Measurements from ENCODE around the gene BNC2.

DNA sequence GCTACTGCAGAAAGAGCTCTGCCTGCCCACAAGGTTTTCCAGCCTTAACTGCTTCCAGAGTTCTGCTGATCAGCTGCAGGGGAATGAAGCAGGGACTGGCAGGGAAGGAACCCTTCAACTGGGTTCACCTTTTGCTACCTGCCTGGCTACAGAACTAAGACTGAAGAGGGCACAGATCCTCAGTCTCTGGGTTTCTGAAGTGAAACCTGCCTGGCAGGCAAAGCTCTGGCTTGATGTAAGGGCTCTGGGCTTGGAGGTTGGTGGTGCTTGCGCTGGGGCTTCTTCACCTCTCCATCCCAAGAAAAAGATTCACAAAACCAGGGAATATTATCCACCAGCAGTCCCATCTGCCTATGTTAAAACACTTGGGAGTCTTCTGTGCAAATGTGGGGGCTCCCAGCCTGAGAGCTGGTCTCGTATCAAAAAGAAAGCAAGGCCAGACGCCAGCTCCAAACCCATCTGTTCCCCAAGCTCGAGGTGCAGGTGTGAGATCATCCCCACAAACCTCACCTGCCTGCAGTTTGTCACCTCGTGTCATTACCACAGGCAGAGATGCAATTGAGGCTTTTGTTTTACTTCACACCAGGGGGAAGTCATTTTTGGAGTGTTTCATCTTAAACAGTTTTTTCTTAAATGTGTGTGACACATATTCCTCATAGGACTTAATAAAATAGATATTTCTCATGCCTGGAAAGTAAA, 58.3 kb downstream of the BNC2 start:
- TF ChIP-seq, protein P1, sequence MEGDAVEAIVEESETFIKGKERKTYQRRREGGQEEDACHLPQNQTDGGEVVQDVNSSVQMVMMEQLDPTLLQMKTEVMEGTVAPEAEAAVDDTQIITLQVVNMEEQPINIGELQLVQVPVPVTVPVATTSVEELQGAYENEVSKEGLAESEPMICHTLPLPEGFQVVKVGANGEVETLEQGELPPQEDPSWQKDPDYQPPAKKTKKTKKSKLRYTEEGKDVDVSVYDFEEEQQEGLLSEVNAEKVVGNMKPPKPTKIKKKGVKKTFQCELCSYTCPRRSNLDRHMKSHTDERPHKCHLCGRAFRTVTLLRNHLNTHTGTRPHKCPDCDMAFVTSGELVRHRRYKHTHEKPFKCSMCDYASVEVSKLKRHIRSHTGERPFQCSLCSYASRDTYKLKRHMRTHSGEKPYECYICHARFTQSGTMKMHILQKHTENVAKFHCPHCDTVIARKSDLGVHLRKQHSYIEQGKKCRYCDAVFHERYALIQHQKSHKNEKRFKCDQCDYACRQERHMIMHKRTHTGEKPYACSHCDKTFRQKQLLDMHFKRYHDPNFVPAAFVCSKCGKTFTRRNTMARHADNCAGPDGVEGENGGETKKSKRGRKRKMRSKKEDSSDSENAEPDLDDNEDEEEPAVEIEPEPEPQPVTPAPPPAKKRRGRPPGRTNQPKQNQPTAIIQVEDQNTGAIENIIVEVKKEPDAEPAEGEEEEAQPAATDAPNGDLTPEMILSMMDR (IDR thresholded peaks at IDR 0.05), result no peak
- no peak for TF ChIP-seq POLR2A (IDR thresholded peaks at IDR 0.05)

Data from right lobe of liver (tissue), 4 donors.